Motor neuron (in vitro differentiated cells): ENCODE data around the gene DNAAF5. TPM values are rescaled to one million over a fixed set of nuclear protein-coding genes. Genes with fewer than 3 reads are reported as not detected.

Source experiments
- ATAC-seq, 8 experiments: fragments of 200-7000 bp; cut with Tn5 transposase; replicated peaks in 6 of 8; 2 replicates each; pipeline ENCODE4 v1.8.0; 2021; ENCODE audit warnings: mild to moderate bottlenecking in 8 of 8, moderate library complexity in 8 of 8
- H3K27ac ChIP-seq, 2 donors: fragments of 250-450 bp; sonication (Bioruptor Pico); 2 replicates each; pipeline ENCODE4 v1.9.0; 2021; ENCODE audit warnings: antibody characterized with exemption in 2 of 2, mild to moderate bottlenecking in 2 of 2, moderate library complexity in 1 of 2
- H3K4me1 ChIP-seq, 2 donors: fragments of 250-450 bp; sonication (Bioruptor Pico); replicated peaks in 1 of 2; 2 replicates each; pipeline ENCODE4 v1.6.1; 2021; ENCODE audit warnings: antibody characterized with exemption in 2 of 2, mild to moderate bottlenecking in 2 of 2, moderate library complexity in 1 of 2
- H3K4me3 ChIP-seq, 5 donors: fragments of 250-450 bp; sonication (Bioruptor Pico); 2 replicates each; pipeline ENCODE4 v1.9.0; 2021; ENCODE audit warnings: antibody characterized with exemption in 5 of 5, mild to moderate bottlenecking in 5 of 5, moderate library complexity in 4 of 5
- WGBS, 10 experiments: fragments of 450-650 bp; shearing (Covaris generic); methylation state at CpG; one replicate each; pipeline ENCODE4 v1.0.0; 2022; 5-methylcytosine and 5-hydroxymethylcytosine counted together
- in situ Hi-C, 9 experiments: fragments of 400-800 bp; cut with MboI; loops; one replicate each; pipeline ENCODE4 v1.15.0; 2021; ENCODE audit warnings: low sequenced_read_pairs in 9 of 9, low pct_unique_long_range_greater_than_20kb in 2 of 9; ENCODE audit not compliant: unreplicated experiment in 9 of 9
- total RNA-seq, 8 experiments: library from RNA; unstranded; fragments of 300-600 nt; gene quantifications; 2 replicates each; pipeline versions ENCODE4 v1.2.3 to v1.2.4, GENCODE V29; 2022

Gene DNAAF5
- total RNA-seq, 8 experiments from 2014 or later, result 6.7 to 45.1 (median 14.5) TPM

DNA sequence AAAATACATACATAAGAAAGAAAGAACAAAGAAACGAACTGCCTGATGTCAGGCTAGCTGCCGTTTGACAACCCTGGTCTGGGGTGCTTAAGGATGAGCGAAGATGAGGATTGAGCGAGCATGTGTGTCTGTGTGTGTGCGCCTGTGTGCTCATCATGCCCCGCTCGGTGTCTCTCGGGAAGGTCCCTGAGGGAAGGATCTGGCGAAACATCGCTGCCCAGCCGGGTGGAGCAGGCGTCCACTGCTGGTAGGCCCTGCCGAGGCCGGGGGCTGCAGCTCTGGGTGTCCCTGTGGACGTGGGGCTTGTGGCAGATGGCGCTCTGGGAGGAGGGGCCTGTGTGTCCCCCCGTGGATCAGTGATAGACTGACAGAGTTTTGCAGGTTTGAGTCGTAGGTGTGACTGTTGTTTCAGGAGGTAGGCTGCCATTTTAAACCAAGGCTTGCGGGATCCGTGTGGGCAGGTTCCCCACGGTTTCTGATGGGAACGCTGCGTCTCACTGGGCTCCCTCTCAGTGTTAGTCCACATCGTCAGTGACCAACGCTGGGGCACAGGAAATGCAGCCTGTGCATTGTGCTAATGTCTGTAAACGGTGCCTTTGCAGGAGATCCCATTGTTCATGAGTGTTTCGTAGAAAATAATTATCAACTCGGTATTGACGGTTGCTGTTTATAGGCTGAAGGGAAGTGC, 99.9 kb downstream of the DNAAF5 start:
- 39 to 92% (median 70%) methylated on average over 3 to 14 of the region's 29 CpGs; no CpG with 5 or more reads in 2 of the 10 experiments for WGBS, 10 experiments
- no peak overlapping the region for H3K4me3 ChIP-seq
- peak in 5 of 8 experiments; percentile 30 to 80 (median 71) for ATAC-seq
- in situ Hi-C loops, result no loop called here
- peaks cover 2 to 18% of the 10 kb centered on the region in 2 donors for H3K4me1 ChIP-seq
- peak overlapping the region; percentile 58 to 62 for H3K27ac ChIP-seq

GRCh38 chr7:828793-829561, 102.5 kb downstream of the DNAAF5 start:
- H3K4me3 ChIP-seq, result no peak overlapping the region
- in situ Hi-C loops, result no loop called here
- no peak overlapping the region for H3K27ac ChIP-seq
- ATAC-seq, result no peak
- 70 to 100% (median 91%) methylated on average over 1 to 12 of the region's 14 CpGs; no CpG with 5 or more reads in 3 of the 10 experiments for WGBS, 10 experiments
- H3K4me1 ChIP-seq, result peaks cover 17 to 40% of the 10 kb centered on the region in 2 donors

DNA sequence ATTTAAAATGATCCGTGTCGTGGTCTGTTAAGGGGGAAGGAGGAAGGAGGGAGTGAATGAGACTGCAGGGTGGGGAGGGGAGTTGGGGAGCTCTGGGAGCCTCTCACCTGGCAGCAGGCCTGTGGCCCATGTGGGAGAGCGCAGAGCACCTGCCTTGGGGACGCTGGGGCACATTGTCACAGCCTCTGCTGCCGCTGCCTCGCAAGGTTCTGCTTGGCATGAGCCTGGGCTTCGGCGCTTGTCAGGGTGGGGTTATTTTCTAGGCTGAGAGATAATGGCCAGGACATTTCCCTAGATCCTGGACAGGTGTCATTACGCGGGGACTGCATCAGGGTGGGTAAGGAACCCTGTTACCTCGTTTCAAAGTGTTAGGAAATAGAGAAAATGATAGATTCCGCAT, 103.6 kb downstream of the DNAAF5 start:
- no peak for ATAC-seq
- in situ Hi-C loops, result no loop called here
- no peak overlapping the region for H3K4me3 ChIP-seq
- WGBS, 10 experiments, result 75 to 100% (median 100%) methylated on average over 1 to 9 of the region's 12 CpGs; no CpG with 5 or more reads in 3 of the 10 experiments
- H3K4me1 ChIP-seq, result peaks cover 20 to 46% of the 10 kb centered on the region in 2 donors
- no peak overlapping the region for H3K27ac ChIP-seq

GRCh38 chr7:831596-832166, 105.2 kb downstream of the DNAAF5 start:
- H3K4me1 ChIP-seq, result peaks cover 26 to 45% of the 10 kb centered on the region in 2 donors
- H3K4me3 ChIP-seq, result peak overlapping the region in 1 of 5 donors; percentile 2
- in situ Hi-C loops, result no loop called here
- WGBS, 10 experiments, result 5 to 76% (median 37%) methylated on average over 2 to 7 of the region's 7 CpGs
- ATAC-seq, result peak; percentile 54 to 74 (median 64)
- peak overlapping the region; percentile 27 to 30 for H3K27ac ChIP-seq

DNA sequence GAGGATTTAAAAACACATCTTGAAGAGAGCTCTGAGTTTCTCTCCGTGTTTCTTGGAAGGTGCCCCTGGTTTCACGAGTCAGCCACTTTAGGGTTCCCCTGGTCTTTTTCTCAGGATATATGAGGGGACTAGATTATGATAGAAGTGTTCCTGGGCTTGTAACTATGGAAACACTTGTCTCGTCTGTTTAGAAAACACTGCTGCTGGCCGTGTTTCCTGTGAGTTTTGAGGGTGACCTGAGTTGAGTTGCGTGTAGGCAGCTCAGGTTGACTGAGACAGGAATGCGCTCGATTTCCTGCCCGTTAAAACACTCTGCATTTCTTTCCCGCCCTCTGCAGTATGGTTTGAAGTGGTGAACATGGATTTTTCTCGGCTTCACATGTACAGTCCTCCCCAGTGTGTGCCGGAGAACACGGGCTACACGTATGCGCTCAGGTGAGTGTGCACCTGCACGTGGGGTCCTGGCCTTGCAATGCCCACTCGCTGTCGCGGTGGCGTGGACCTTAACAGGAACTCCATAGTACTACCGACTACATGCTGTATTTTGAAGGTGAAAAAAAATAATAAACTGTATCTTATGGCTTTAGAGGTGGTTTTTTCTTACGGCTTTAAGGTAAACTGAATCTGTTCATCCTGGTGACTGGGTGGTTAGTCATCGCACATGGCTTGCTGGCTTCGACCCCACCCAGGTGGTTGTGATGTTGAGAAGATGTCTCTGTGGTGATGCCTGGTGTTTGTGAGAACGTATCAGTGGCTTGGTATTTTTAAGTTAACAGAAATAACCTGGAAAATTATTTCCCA, 105.9 kb downstream of the DNAAF5 start, which contains the start of gene SUN1:
SUN1 (plus strand) TSS at position 310 of the 801 bp plus-strand sequence; CDS start at position 359, 49 bp downstream.
- ATAC-seq, result peak; percentile 25 to 46 (median 36)
- in situ Hi-C loops, result no loop called here

GRCh38 chr7:832968-833424, 106.5 kb downstream of the DNAAF5 start:
- ATAC-seq, result peak in 1 of 8 experiments; percentile 1
- Histone ChIP-seq H3K4me3 (no peak overlapping the region), H3K4me1 (peaks cover 26 to 43% of the 10 kb centered on the region in 2 donors), H3K27ac (no peak overlapping the region)
- whole genome bisulfite sequencing, 10 experiments, result 71 to 100% (median 91%) methylated on average over 2 to 15 of the region's 15 CpGs; no CpG with 5 or more reads in 1 of the 10 experiments
- in situ Hi-C loops, result no loop called here

More for the DNA sequence above, 105.9 kb downstream of the DNAAF5 start, which contains the start of gene SUN1:
- Histone ChIP-seq H3K4me3 (peak within 1 kb of the TSS in 1 of 5 donors; percentile 2), H3K27ac (peak within 1 kb of the TSS; percentile 27 to 30), H3K4me1 (peaks cover 26 to 43% of the 10 kb centered on the region in 2 donors)
- WGBS, 10 experiments, result 30 to 96% (median 69%) methylated on average over 2 to 23 of the region's 24 CpGs; no CpG with 5 or more reads in 1 of the 10 experiments

GRCh38 chr7:833601-834258, 107.2 kb downstream of the DNAAF5 start:
- peaks cover 26 to 43% of the 10 kb centered on the region in 2 donors for H3K4me1 ChIP-seq
- ATAC-seq, result no peak
- in situ Hi-C loops, result no loop called here
- H3K27ac ChIP-seq, result no peak overlapping the region
- H3K4me3 ChIP-seq, result no peak overlapping the region
- 48 to 100% (median 93%) methylated on average over 1 to 5 of the region's 8 CpGs; no CpG with 5 or more reads in 2 of the 10 experiments for WGBS, 10 experiments

- in situ Hi-C loops, result no loop called here
- Histone ChIP-seq H3K27ac (no peak overlapping the region), H3K4me3 (no peak overlapping the region), H3K4me1 (peaks cover 26 to 43% of the 10 kb centered on the region in 2 donors)
- no peak for ATAC-seq
- WGBS, 10 experiments, result 80 to 100% (median 92%) methylated on average over 1 to 6 of the region's 12 CpGs; no CpG with 5 or more reads in 4 of the 10 experiments
Observed at GRCh38 chr7:834277-834676, 107.8 kb downstream of the DNAAF5 start.

DNA sequence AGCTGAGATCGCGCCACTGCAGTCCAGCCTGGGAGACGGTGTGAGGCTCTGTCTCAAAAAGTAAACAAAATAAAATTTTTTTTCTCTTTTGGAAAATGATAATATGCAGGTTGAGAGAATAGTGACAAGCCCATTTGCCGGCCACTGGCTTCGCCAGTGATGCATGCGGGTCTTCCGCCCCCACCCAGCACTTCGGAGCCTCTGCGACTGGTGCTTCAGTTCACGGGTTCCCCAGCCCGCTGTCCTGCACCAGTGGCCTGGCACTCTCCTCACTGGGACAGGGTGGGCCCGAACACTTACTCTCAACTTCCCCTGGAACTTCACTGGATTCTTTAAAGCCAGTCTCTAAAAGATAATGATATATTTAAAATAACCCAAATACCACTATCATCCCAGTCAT, 108.5 kb downstream of the DNAAF5 start:
- no peak for ATAC-seq
- 66 to 100% (median 91%) methylated on average over 1 to 12 of the region's 12 CpGs; no CpG with 5 or more reads in 4 of the 10 experiments for WGBS, 10 experiments
- in situ Hi-C loops, result no loop called here
- Histone ChIP-seq H3K4me3 (no peak overlapping the region), H3K27ac (no peak overlapping the region), H3K4me1 (peaks cover 26 to 43% of the 10 kb centered on the region in 2 donors)

- peaks cover 26 to 40% of the 10 kb centered on the region in 2 donors for H3K4me1 ChIP-seq
- no peak overlapping the region for H3K4me3 ChIP-seq
- ATAC-seq, result peak; percentile 50 to 83 (median 74)
- H3K27ac ChIP-seq, result peak overlapping the region; percentile 62 to 83
- WGBS, 10 experiments, result 21 to 94% (median 60%) methylated on average over 1 to 15 of the region's 27 CpGs; no CpG with 5 or more reads in 1 of the 10 experiments
- in situ Hi-C loops, result no loop called here
Observed at GRCh38 chr7:835485-836401, 109.2 kb downstream of the DNAAF5 start.
